HepG2 (cell line): Measurements from ENCODE around the gene ITGB6. TPM values are rescaled to one million over a fixed set of nuclear protein-coding genes. Genes with fewer than 3 reads are reported as not detected.

Source experiments
- ATAC-seq: fragments of 200-7000 bp; cut with Tn5 transposase; 3 replicates; pipeline ENCODE4 v1.9.1; 2020; ENCODE audit warnings: mild to moderate bottlenecking, moderate library complexity
- BruUV-seq: library from RNA; stranded (reverse); fragments of 400-500 nt; replicated peaks from 2 replicates; lab custom pipeline; 2021; lab: Mats Ljungman, UMichigan
- CTCF ChIA-PET: fragments of 300-600 bp; formaldehyde crosslinking; extraction: SDS; loops from one replicate; lab custom pipeline; 2021; ENCODE audit warnings: low total read pairs, inconsistent platforms, low intra/inter-chr PET ratio; lab: Yijun Ruan, JAX
- POLR2A ChIA-PET: fragments of 350-600 bp; sonication (Branson Sonifier 250); formaldehyde crosslinking; loops from one replicate; lab custom pipeline; 2020; ENCODE audit warnings: antibody characterized with exemption, inconsistent platforms; lab: Yijun Ruan, JAX
- DNase-seq: peaks from one replicate; pipeline ENCODE4 v3.0.0-alpha.2; 2015; ENCODE audit warnings: low spot score
- FAIRE-seq: peaks from 3 replicates; lab custom pipeline; 2011; peaks lifted over from hg19 to GRCh38; lab: Jason Lieb, UNC
- H2AFZ ChIP-seq: one replicate; pipeline ENCODE4 v1.6.1; 2011; ENCODE audit warnings: low read length, inconsistent platforms
- H3K27ac ChIP-seq: fragments of 300-600 bp; 3 replicates; pipeline ENCODE4 v1.8.0; 2011; ENCODE audit warnings: mixed run types, mild to moderate bottlenecking, mixed read lengths, low read length, inconsistent platforms; ENCODE audit not compliant: insufficient read depth; ENCODE audit errors: extremely low read length
- H3K27me3 ChIP-seq, 2 experiments: fragments of 200-600 bp in 1 of 2; 2 replicates in 1 of 2; 3 replicates in 1 of 2; pipeline versions ENCODE4 v1.6.0 to v1.8.0; 2011; ENCODE audit warnings: low read length in 2 of 2, mild to moderate bottlenecking in 2 of 2, moderate library complexity in 2 of 2, inconsistent platforms in 1 of 2; ENCODE audit not compliant: insufficient read depth in 2 of 2, control insufficient read depth in 1 of 2
- H3K36me3 ChIP-seq, 2 experiments: fragments of 200-600 bp in 1 of 2; replicated peaks in 1 of 2; 2 replicates in 1 of 2; 3 replicates in 1 of 2; pipeline versions ENCODE4 v1.5.1 to v1.8.0; 2011; ENCODE audit warnings: low read length in 2 of 2, inconsistent platforms in 1 of 2; ENCODE audit not compliant: insufficient read depth in 2 of 2, control insufficient read depth in 1 of 2
- H3K4me1 ChIP-seq: 2 replicates; pipeline ENCODE4 v1.5.1; 2012; ENCODE audit warnings: low read length, inconsistent platforms; ENCODE audit not compliant: insufficient read depth
- H3K4me2 ChIP-seq: 2 replicates; pipeline ENCODE4 v1.6.0; 2011; ENCODE audit warnings: low read depth, low read length, inconsistent platforms
- H3K4me3 ChIP-seq, 3 experiments: fragments of 200-600 bp in 1 of 3; sonication (generic), shearing (Covaris generic) in 1 of 3; replicated peaks in 1 of 3; 2 replicates each; pipeline ENCODE4 v1.5.1; 2011 to 2016; ENCODE audit warnings: low read length in 3 of 3, inconsistent platforms in 2 of 3, low read depth in 2 of 3, mild to moderate bottlenecking in 2 of 3, control low read depth in 1 of 3, mixed read lengths in 1 of 3; ENCODE audit not compliant: insufficient read depth in 1 of 3
- H3K79me2 ChIP-seq: one replicate; pipeline ENCODE4 v1.6.1; 2011; ENCODE audit warnings: low read length, inconsistent platforms; ENCODE audit not compliant: insufficient read depth
- H3K9ac ChIP-seq: 2 replicates; pipeline ENCODE4 v1.6.0; 2011; ENCODE audit warnings: mild to moderate bottlenecking, low read depth, low read length, inconsistent platforms; ENCODE audit not compliant: insufficient read depth
- H3K9me3 ChIP-seq: 2 replicates; pipeline ENCODE4 v1.5.1; 2012; ENCODE audit warnings: mild to moderate bottlenecking, low read length
- H4K20me1 ChIP-seq: 2 replicates; pipeline ENCODE4 v1.6.0; 2011; ENCODE audit warnings: inconsistent platforms, mild to moderate bottlenecking, low read length, moderate library complexity; ENCODE audit not compliant: insufficient read depth
- ARNT2 ChIP-seq: sonication (generic); formaldehyde crosslinking; IDR thresholded peaks from 2 replicates; pipeline ENCODE4 v1.8.0; 2022; ENCODE audit warnings: mild to moderate bottlenecking, low read depth, missing genetic modification reagents, moderate library complexity
- CBX1 ChIP-seq: IDR thresholded peaks from one replicate; pipeline ENCODE4 v1.6.1; 2016; ENCODE audit warnings: antibody characterized with exemption, low read depth
- CCDC6 ChIP-seq: sonication (generic); formaldehyde crosslinking; IDR thresholded peaks from 2 replicates; pipeline ENCODE4 v1.8.1; 2022; ENCODE audit warnings: mild to moderate bottlenecking, missing genetic modification reagents, moderate library complexity
- CHD2 ChIP-seq: IDR thresholded peaks from 2 replicates; pipeline ENCODE4 v1.6.1; 2011; ENCODE audit warnings: low read depth, low read length, improper control_type of control experiment
- GZF1 ChIP-seq: sonication (generic); formaldehyde crosslinking; IDR thresholded peaks from 2 replicates; pipeline ENCODE4 v1.5.1; 2020; ENCODE audit warnings: mild to moderate bottlenecking, missing genetic modification reagents
- RBM22 ChIP-seq: fragments of 200-400 bp; formaldehyde crosslinking; optimal IDR thresholded peaks from 2 replicates; pipeline ENCODE3; 2017; ENCODE audit warnings: mild to moderate bottlenecking, low read length, moderate library complexity
- SPEN ChIP-seq: sonication (generic); formaldehyde crosslinking; IDR thresholded peaks from 2 replicates; pipeline ENCODE4 v1.5.1; 2020; ENCODE audit warnings: low read depth, mild to moderate bottlenecking, missing genetic modification reagents
- SRSF9 ChIP-seq: fragments of 200-400 bp; formaldehyde crosslinking; IDR thresholded peaks from 2 replicates; pipeline ENCODE4 v1.6.1; 2018; ENCODE audit warnings: borderline replicate concordance, mild to moderate bottlenecking, low read depth, low read length; ENCODE audit not compliant: insufficient read depth, poor library complexity, severe bottlenecking
- TERF1 ChIP-seq: sonication (generic); formaldehyde crosslinking; IDR thresholded peaks from 2 replicates; pipeline ENCODE4 v1.8.0; 2022; ENCODE audit warnings: mild to moderate bottlenecking, missing genetic modification reagents, moderate library complexity
- ZNF234 ChIP-seq: sonication (generic); formaldehyde crosslinking; conservative IDR thresholded peaks from 2 replicates; pipeline ENCODE4 v1.5.1; 2020; ENCODE audit warnings: mild to moderate bottlenecking, missing genetic modification reagents
- ZNF317 ChIP-seq: sonication (generic); formaldehyde crosslinking; IDR thresholded peaks from 2 replicates; pipeline ENCODE4 v1.5.0; 2020; ENCODE audit warnings: mild to moderate bottlenecking, missing genetic modification reagents
- ZNF501 ChIP-seq: sonication (generic); formaldehyde crosslinking; IDR thresholded peaks from 2 replicates; pipeline ENCODE4 v1.5.1; 2020; ENCODE audit warnings: mild to moderate bottlenecking, moderate library complexity, missing genetic modification reagents
- ZNF589 ChIP-seq: sonication (generic); formaldehyde crosslinking; conservative IDR thresholded peaks from 2 replicates; pipeline ENCODE4 v1.8.0; 2022; ENCODE audit warnings: mild to moderate bottlenecking, moderate library complexity, missing genetic modification reagents
- ZUFSP ChIP-seq: sonication (generic); formaldehyde crosslinking; IDR thresholded peaks from 2 replicates; pipeline ENCODE4 v1.9.0; 2021; ENCODE audit warnings: missing genetic modification reagents, mild to moderate bottlenecking, borderline replicate concordance
- WGBS: methylation state at CpG from one replicate; pipeline ENCODE4 v1.1.6; 2017; ENCODE audit warnings: low lambda C conversion rate; 5-methylcytosine and 5-hydroxymethylcytosine counted together
- in situ Hi-C: cut with HindIII; loops from 2 replicates; pipeline ENCODE4 v1.10.0; 2017; ENCODE audit warnings: low pct_unique_long_range_greater_than_20kb; ENCODE audit not compliant: extremely low pct_ligation_motif_present
- intact Hi-C: fragments of 100-400 bp; cut with micrococcal nuclease; formaldehyde crosslinking; loops from one replicate; pipeline ENCODE4 v1.10.0; 2022; ENCODE audit not compliant: unreplicated experiment
- polyA plus RNA-seq, 8 experiments: library from polyadenylated mRNA; depleted of rRNA in 3 of 8; stranded (reverse) in 7 of 8; unstranded in 1 of 8; fragments of >200 nt; fragmentation: Illumina TruSeq in 4 of 8; extraction: Trizol in 4 of 8; gene quantifications; 2 replicates each; pipeline versions ENCODE4 v1.2.1 to v1.2.3, GENCODE V29; 2011 to 2016; ENCODE audit warnings: low read depth in 4 of 8, missing spikeins in 1 of 8, mixed read lengths in 1 of 8; ENCODE audit not compliant: insufficient read depth in 1 of 8
- total RNA-seq, 5 experiments: library from RNA; depleted of rRNA; stranded (reverse); fragments of >200 nt; fragmentation: Illumina TruSeq; extraction: Trizol; gene quantifications; 2 replicates each; pipeline ENCODE4 v1.2.3, GENCODE V29; 2016; ENCODE audit warnings: low read depth in 1 of 5
- TF ChIP-seq, protein P1 (sequence below): sonication (generic); formaldehyde crosslinking; IDR thresholded peaks from 2 replicates; pipeline ENCODE4 v1.4.0; 2020; ENCODE audit warnings: missing genetic modification reagents

ITGB6 gene
- total and polyA plus RNA-seq, 2 of the 13 experiments (the other 11 are each of a cell fraction or from before 2014, with no cell fraction given) = not detected

- TF ChIP-seq TERF1 (CRISPR knock-in tag) (no peak), ZNF317 (CRISPR knock-in tag) (no peak), ZNF501 (CRISPR knock-in tag) (no peak), ZUFSP (CRISPR knock-in tag) (no peak), CCDC6 (no peak), CHD2 (no peak)
Observed at GRCh38 chr2:160126315-160126714, 73.8 kb downstream of the ITGB6 start (continued).

GRCh38 chr2:160125828-160126227, 74.2 kb downstream of the ITGB6 start:
- CTCF ChIA-PET = no interaction called here
- no peaks in the 10 kb centered on the region for H3K4me1 ChIP-seq
- H3K9ac ChIP-seq = no peak overlapping the region
- H2AFZ ChIP-seq = no peak overlapping the region
- TF ChIP-seq CBX1 (no peak), ARNT2 (no peak), ZNF589 (no peak), RBM22 (no peak), GZF1 (CRISPR knock-in tag) (no peak), SPEN (CRISPR knock-in tag) (no peak), SRSF9 (no peak), ZNF234 (CRISPR knock-in tag) (no peak)
- TF ChIP-seq, protein P1, sequence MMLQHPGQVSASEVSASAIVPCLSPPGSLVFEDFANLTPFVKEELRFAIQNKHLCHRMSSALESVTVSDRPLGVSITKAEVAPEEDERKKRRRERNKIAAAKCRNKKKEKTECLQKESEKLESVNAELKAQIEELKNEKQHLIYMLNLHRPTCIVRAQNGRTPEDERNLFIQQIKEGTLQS = no peak
- H3K4me3 ChIP-seq = no peak overlapping the region
- ATAC-seq = no peak
- WGBS = 14% methylated on average over 6 of the region's 6 CpGs
- no peaks in the 10 kb centered on the region for H3K36me3 ChIP-seq
- no TSS peak for BruUV-seq
- H3K4me2 ChIP-seq = no peak overlapping the region
- POLR2A ChIA-PET = no interaction called here
- no peak for DNase-seq
- in situ Hi-C loops = no loop called here
- no peak for FAIRE-seq
- no peak overlapping the region for H3K27ac ChIP-seq
- intact Hi-C loops = no loop called here
- no peaks in the 10 kb centered on the region for H3K27me3 ChIP-seq
- H3K9me3 ChIP-seq = no peaks in the 10 kb centered on the region
- no peaks in the 10 kb centered on the region for H4K20me1 ChIP-seq
- no peaks in the 10 kb centered on the region for H3K79me2 ChIP-seq
